ENCODE data around the gene ANKRD44.

Gene ANKRD44

GRCh38 chr2:197310271-197310985 lies at the start of gene ANKRD44:
Gene ANKRD44, minus strand, starts transcription at chr2:197310780. Its CDS starts 176 bp downstream, at chr2:197310604.
- Histone ChIP-seq H3K27ac (ENCODE audit: low read length) (peak within 1 kb of the TSS; percentile 73), H3K4me1 (ENCODE audit: insufficient read depth, low read length) (peaks cover 57% of the 10 kb centered on the region)

GRCh38 chr2:197359859-197360258 lies 49.3 kb upstream of the ANKRD44 start:
- TF ChIP-seq EZH2 (IDR thresholded peaks at IDR 0.05; ENCODE audit: borderline replicate concordance, low read depth, low read length, severe bottlenecking) (no peak), CTCF (IDR thresholded peaks at IDR 0.05; ENCODE audit: borderline replicate concordance, extremely low read depth, low read length, poor library complexity, severe bottlenecking) (peak; percentile 35)
- H3K36me3 ChIP-seq (ENCODE audit: insufficient read depth, low read length), result no peaks in the 10 kb centered on the region
- H3K79me2 ChIP-seq (ENCODE audit: insufficient read depth, low read length), result no peaks in the 10 kb centered on the region
- H4K20me1 ChIP-seq (ENCODE audit: insufficient read depth, low read length), result no peaks in the 10 kb centered on the region
- no peak overlapping the region for H3K4me3 ChIP-seq (ENCODE audit: low read depth in 1 of 2, low read length in 2 of 2)
- no peak overlapping the region for H3K4me2 ChIP-seq (ENCODE audit: insufficient read depth, low read length)
- H3K9me3 ChIP-seq (ENCODE audit: insufficient read depth, low read length, severe bottlenecking), result no peaks in the 10 kb centered on the region
- H3K27ac ChIP-seq (ENCODE audit: low read length), result no peak overlapping the region
- no peak overlapping the region for H3K9ac ChIP-seq (ENCODE audit: low read depth, low read length)
- no peaks in the 10 kb centered on the region for H3K27me3 ChIP-seq (ENCODE audit: insufficient read depth, low read length, poor library complexity)
- no peaks in the 10 kb centered on the region for H3K4me1 ChIP-seq (ENCODE audit: insufficient read depth, low read length)
- ATAC-seq (ENCODE audit: insufficient read depth, low read depth) (no peak), DNase-seq (no peak)
- no peak overlapping the region for H2AFZ ChIP-seq (ENCODE audit: low read depth, low read length)

More at GRCh38 chr2:197310271-197310985, at the start of gene ANKRD44:
- TF ChIP-seq EZH2 (IDR thresholded peaks at IDR 0.05; ENCODE audit: borderline replicate concordance, low read depth, low read length, severe bottlenecking), result no peak
- peak; percentile 58 for TF ChIP-seq CTCF (IDR thresholded peaks at IDR 0.05; ENCODE audit: borderline replicate concordance, extremely low read depth, low read length, poor library complexity, severe bottlenecking)
- Histone ChIP-seq H3K36me3 (ENCODE audit: insufficient read depth, low read length) (no peaks in the 10 kb centered on the region), H4K20me1 (ENCODE audit: insufficient read depth, low read length) (no peaks in the 10 kb centered on the region; the same call in 1 of the 2 replicates), H3K4me2 (ENCODE audit: insufficient read depth, low read length) (peak within 1 kb of the TSS; percentile 92), H3K4me3 (ENCODE audit: low read depth in 1 of 2, low read length in 2 of 2) (peak within 1 kb of the TSS; percentile 43 to 69; a peak in 3 of 4 replicates), H3K9me3 (ENCODE audit: insufficient read depth, low read length, severe bottlenecking) (no peaks in the 10 kb centered on the region), H3K27me3 (ENCODE audit: insufficient read depth, low read length, poor library complexity) (no peaks in the 10 kb centered on the region), H3K79me2 (ENCODE audit: insufficient read depth, low read length) (peaks cover 32% of the 10 kb centered on the region), H3K9ac (ENCODE audit: low read depth, low read length) (peak within 1 kb of the TSS; percentile 74), H2AFZ (ENCODE audit: low read depth, low read length) (peak within 1 kb of the TSS; percentile 83)
- DNase-seq, result peak; percentile 85
- ATAC-seq (ENCODE audit: insufficient read depth, low read depth), result peak; percentile 84

GRCh38 chr2:197358931-197359330 lies 48.4 kb upstream of the ANKRD44 start:
- peak; percentile 59 for ATAC-seq (ENCODE audit: insufficient read depth, low read depth)
- Histone ChIP-seq H2AFZ (ENCODE audit: low read depth, low read length) (no peak overlapping the region), H3K4me3 (ENCODE audit: low read depth in 1 of 2, low read length in 2 of 2) (no peak overlapping the region), H3K4me1 (ENCODE audit: insufficient read depth, low read length) (no peaks in the 10 kb centered on the region), H3K9me3 (ENCODE audit: insufficient read depth, low read length, severe bottlenecking) (no peaks in the 10 kb centered on the region), H3K79me2 (ENCODE audit: insufficient read depth, low read length) (no peaks in the 10 kb centered on the region), H3K9ac (ENCODE audit: low read depth, low read length) (no peak overlapping the region), H3K36me3 (ENCODE audit: insufficient read depth, low read length) (no peaks in the 10 kb centered on the region), H3K27me3 (ENCODE audit: insufficient read depth, low read length, poor library complexity) (no peaks in the 10 kb centered on the region), H3K27ac (ENCODE audit: low read length) (no peak overlapping the region), H4K20me1 (ENCODE audit: insufficient read depth, low read length) (no peaks in the 10 kb centered on the region), H3K4me2 (ENCODE audit: insufficient read depth, low read length) (no peak overlapping the region)
- no peak for DNase-seq
- TF ChIP-seq CTCF (IDR thresholded peaks at IDR 0.05; ENCODE audit: borderline replicate concordance, extremely low read depth, low read length, poor library complexity, severe bottlenecking), result no peak
- TF ChIP-seq EZH2 (IDR thresholded peaks at IDR 0.05; ENCODE audit: borderline replicate concordance, low read depth, low read length, severe bottlenecking), result no peak
